HG02623 (cell line): ENCODE results near the gene SLC28A3.
A peak's percentile ranks its signal among the peaks of the same experiment; 100 is the strongest.

ENCODE experiments used
- ATAC-seq: cut with Tn5 transposase; IDR thresholded peaks from one replicate; pipeline ENCODE4 v1.9.1; 2021; ENCODE audit warnings: moderate library complexity; ENCODE audit not compliant: unreplicated experiment

Gene SLC28A3

GRCh38 chr9:84343111-84343521, 2.6 kb upstream of the SLC28A3 start:
- no peak for ATAC-seq

DNA sequence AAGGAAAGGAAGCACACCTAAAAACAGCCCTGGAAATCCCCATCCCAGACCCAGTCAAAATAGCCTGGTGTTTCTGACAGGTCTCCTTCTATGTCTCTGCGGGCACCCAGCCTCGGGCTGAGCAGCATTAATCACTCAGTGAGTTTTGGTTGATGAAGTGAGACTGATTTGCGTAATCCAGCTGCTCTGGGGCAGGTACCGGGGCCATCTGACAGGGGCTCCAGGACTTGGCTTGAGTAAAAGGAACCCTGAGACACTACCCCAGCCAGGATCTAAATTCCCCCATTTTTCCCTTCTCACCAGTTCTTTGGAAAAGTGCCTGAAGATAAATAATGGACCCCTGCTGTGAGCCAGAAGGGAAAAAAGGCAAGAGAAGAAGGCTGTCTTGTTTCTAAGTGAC, 596 bp downstream of the SLC28A3 start:
- ATAC-seq, result no peak

DNA sequence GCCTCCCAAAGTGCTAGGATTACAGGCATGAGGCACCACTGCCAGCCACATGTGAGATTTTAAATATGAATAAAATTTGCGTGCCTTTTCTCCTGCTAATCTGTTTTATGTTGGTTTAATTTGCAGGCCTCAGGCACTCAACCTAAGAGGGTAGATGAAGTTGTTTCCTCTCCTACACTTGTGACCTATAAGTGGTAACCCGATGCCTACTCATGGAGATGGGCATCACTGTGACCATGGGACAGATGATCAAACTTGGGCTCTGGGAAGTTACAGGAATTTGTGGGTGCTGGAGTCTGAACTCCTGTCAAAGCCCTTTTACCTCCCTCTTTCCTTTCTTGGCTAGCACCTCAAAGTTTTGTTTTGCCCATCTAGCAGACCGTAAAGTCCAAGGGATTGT, 1.1 kb downstream of the SLC28A3 start:
- no peak for ATAC-seq

- ATAC-seq, result no peak
Observed at GRCh38 chr9:84338792-84339191, 1.8 kb downstream of the SLC28A3 start.

- ATAC-seq, result no peak
Observed at GRCh38 chr9:84337252-84337651, 3.3 kb downstream of the SLC28A3 start.

GRCh38 chr9:84331119-84331809, 9.3 kb downstream of the SLC28A3 start:
- ATAC-seq, result no peak

GRCh38 chr9:84330246-84330645, 10.3 kb downstream of the SLC28A3 start:
- ATAC-seq, result no peak

DNA sequence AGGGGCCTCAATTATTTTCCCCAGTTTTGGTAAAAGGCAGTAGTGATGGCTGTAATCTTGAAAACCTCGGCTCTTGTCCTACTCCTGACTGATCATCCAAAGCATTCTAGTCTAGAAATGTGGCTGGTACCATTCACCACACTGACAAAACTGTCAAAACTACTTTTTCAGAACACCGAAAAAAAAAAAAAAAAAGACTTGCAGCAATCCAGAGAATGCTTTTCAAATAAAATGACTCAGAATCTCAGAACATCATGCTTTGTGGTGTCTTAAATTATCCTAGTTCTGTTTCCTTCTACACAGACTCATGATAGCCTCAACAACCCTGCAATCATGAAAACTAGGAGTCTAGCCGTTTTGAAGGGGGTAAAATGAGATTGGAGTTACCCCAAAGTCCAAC, 13.4 kb downstream of the SLC28A3 start:
- no peak for ATAC-seq

DNA sequence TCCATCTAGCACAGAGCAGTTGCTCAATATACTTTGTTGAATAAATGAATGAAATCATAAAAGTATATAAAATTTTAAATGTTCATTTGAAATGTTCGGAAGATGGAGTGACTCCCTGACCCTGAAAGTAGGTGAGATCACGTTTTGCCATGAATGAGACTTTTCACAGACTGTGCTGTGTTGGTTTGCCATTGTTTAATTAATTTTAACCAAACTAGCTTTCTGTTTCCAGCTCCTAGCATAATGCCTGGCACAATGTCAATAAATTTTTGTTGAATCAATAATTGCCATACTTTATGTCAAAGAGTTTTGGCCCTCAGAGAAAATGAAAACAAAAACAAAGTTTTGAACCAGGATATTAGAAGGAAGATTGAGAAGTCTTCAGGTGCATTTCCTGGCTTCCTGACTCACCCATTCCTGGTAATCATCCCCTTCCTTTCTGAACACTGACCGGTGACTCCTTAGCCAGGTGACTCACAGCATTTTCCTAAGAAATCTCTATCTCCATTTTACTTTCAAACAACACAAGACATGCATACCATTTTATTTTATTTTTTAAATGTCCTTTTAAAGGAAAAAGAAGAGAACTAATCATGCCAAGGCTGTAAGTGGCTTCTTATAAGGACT, 15.1 kb downstream of the SLC28A3 start:
- ATAC-seq, result no peak

DNA sequence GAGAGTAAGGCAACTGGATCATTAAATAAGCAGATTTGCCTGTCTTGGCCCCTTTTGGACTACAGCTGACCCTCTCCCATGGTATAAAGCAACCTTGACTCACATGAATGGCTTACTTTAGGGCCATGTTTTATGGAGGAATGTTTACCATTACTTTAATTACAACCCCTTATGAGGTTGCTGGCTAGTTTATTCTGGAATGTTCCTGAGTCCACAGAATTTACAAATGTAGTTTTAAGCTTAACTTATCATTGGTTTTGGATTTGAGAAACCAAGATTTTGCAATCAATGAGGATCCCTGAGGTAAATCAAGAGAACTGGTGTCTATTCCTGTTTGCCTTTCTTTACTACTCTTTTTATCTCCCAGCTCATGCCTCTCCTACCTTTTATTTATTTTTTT, 15.7 kb downstream of the SLC28A3 start:
- no peak for ATAC-seq

DNA sequence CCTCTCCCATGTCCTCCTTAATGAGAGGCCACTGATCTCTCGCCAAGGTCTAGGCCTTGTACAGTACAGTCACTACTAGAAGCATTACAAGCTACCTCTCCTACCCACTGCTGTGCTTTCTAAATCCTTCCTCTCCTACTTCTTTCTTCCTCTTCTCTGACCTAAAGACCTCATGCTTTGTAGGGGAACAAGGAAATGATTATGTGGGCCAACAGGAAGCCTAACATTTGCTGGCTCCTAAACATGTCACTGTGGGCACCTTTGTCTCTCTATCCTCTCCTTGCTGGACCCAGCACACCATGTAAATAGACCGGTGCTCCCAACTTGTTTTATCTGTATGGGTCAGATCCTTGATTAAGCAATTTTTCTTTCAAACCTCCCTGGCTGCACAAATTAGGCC, 16.7 kb downstream of the SLC28A3 start:
- ATAC-seq, result no peak

DNA sequence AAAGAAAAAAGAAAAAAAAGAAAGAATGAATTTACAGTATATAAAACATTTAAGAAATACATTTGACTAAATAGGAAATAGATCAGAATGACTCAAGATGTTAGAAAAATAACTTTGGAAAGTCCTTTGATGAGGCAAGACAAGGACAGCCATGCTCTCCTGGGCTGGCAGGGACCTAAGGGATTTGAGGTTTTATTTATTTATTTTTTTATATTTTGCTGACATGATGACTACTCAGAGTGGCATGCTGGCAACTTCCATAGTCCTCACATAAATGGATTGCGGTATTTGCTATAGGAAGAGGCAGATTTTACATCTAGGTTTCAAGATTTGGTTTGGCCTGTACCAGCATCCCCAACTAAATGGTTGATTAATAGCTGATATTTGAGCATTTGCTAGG, 17.7 kb downstream of the SLC28A3 start:
- ATAC-seq, result no peak

DNA sequence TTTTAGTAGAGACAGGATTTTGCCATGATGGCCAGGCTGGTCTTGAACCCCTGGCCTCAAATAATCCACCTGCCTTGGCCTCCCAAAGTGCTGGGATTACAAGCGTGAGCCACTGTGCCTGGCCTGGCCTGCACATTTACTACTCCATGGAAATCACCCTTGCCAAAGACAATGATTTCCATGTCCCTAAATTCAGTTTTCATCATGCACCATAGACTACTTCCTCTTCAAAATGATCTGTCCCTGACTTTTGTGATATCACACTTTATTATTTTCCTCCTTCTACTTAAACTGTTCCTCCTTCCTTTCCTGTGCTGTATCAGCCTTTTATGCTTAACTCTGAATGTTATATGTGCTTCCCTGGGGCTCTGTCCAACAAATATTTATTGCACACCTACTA, 20.3 kb downstream of the SLC28A3 start:
- no peak for ATAC-seq

- ATAC-seq, result no peak
Observed at GRCh38 chr9:84319632-84320031, 20.9 kb downstream of the SLC28A3 start.

DNA sequence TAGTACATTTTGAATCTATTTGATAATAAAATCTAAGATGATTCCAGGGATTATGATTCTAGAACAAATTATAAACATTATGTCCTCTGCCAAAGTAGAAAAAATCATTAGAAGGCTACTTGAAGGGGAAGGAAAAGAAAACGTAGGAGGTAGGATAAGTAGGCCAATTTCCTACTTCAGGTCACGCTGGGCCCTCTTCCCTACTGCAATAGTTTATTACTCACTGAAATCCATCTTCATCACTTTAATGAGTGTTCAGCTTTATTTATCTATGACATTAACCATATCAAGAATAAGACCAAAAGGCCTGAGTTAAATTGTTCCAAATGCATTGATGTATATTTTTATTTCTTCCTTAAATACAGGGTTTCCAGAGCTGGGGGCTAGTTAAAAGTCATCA, 21.6 kb downstream of the SLC28A3 start:
- ATAC-seq, result no peak

GRCh38 chr9:84317563-84317962, 23.0 kb downstream of the SLC28A3 start:
- ATAC-seq, result no peak

DNA sequence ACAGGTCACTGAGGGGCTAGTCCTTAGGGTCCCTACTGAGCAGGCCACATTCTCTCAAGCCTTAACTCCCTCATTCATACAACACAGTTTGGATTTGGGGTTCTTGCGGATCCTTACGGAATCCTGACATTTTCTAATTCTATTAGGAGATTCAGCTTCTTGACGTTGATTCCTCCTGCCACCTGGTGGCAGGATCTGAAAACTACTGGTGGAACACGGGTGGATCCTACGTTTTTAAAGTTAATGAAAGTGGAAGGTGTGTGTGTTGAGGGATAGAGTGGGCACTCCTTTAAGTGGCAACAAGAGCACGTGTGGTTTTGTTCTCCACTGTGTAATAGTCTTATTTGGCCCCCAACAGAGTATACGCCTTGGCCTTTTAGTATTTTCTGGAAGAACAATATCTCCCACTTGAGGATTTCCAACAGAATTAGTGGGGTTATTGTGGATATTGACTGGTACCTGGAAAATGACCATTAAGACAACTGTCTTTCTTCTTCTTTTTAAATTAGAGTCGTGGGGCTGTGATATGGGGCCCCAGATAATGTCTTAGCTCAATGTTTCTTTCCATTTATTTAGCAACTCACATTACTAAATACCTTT, 25.2 kb downstream of the SLC28A3 start:
- ATAC-seq, result peak; percentile 68

DNA sequence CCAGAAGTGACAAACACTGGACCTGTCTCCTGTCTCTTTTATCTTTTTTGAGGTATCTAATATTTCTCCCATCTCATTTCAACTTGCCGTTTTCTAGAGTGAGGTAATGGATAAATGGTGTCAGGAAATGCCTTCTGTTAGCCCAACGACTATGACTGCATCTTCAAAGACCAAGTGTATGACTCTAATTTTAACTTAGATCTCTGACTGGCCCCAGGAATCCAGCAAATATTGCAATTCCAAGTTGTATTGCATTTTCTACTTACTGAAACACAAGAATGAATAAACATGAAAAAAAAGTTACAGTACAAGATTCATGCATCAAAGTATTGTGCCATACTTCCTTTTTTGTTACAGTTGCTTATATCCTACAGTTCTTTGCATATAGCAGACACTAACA, 26.3 kb downstream of the SLC28A3 start:
- ATAC-seq, result no peak

GRCh38 chr9:84310883-84311282, 29.7 kb downstream of the SLC28A3 start:
- ATAC-seq, result no peak

DNA sequence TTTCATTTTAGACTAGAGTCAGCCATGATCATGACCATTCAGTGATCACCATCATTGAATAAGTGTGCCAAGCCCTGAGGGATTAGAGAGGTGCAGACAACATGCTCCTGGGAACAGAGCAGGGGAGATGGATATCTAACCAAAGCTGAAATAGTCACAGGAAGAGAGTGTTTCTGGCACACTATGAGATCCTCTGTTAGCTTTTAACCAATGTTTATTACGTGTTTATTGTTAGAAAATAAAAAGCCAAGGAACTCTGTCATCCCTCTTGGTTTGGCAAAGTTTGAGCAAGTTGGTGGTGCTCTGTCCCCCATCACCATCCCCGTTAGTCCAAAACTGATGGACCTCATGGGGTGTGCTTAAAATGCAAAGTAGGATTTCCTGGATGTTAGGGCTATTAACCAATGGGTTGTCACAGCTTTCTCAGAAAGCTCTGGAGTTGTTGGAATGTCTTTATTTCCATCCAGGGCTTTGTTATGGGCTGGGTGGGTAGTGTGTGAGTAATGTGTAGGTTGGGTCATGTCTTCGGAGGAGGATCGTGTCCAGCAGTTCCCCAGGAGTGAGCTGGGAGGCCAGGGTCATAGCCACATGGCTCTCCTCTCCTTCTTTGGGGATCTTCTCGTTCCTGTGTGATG, 34.9 kb downstream of the SLC28A3 start:
- ATAC-seq, result no peak

DNA sequence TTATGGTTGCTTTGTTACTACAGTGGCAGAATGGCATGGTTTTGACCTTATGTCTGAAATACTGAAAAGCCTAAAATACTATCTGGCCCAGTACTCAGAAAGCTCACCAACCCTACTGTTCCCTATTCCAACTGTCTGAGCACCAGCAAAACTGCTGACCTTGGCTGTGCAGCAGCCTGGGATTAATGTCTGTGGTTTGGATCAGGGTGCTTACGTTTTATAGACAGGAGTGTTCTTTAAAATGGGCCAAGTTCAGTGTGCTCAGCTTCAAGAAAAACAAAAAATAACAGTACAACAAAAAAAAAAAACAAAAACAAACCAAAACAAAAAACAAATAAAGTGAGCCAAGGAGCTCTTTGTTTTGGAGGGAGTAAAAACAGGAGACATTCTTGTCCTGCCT, 36.4 kb downstream of the SLC28A3 start:
- no peak for ATAC-seq

DNA sequence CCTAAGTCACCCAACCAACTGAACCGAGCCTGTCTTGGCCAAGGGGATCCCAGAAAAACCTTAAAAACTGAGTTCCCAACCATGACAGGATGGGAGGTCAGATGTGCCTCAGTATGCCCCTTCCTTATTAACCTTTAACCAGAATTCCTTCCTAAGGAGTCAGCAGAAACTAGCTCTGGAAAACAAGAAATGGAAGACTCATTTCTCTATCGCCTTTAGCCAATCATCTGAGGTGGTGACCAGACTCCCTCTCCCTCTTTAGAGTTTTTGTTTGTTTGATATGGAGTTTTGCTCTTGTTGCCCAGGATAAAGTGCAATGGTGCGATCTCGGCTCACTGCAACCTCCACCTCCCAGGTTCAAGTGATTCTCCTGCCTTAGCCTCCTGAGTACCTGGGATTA, 37.5 kb downstream of the SLC28A3 start:
- no peak for ATAC-seq
